Measurements from ENCODE around the gene ITPKB. TPM values are rescaled to one million over a fixed set of nuclear protein-coding genes. Genes with fewer than 3 reads are reported as not detected.
A peak's percentile ranks its signal among the peaks of the same experiment; 100 is the strongest.

ITPKB gene
- total RNA-seq, 1 donor from 2014 or later = 31.2 TPM

DNA sequence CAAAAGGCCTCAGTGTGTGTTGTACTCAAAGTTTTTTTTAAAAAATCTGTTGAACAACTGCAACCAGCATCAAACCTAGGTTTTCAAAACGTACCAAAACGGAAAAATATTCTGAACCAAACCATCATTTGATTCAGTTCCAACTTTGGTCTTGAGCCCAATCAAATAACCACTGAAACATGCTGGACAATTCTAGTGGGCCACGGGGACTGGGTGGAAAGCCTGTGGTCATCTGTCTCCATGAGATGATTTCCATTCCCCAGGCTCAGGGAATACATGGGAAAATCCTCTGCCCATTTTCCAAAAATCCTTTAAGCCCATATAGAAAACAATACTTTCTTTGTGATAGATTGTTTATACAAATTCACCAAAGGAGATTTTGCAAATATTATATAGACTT lies 22.5 kb downstream of the ITPKB start:
- peaks cover 5% of the 10 kb centered on the region for H3K9me3 Mint-ChIP-seq
- peak overlapping the region; percentile 9 for H3K27ac Mint-ChIP-seq
- H3K27me3 Mint-ChIP-seq = no peaks in the 10 kb centered on the region
- H3K4me3 Mint-ChIP-seq = peak overlapping the region; percentile 58
- H3K36me3 Mint-ChIP-seq (ENCODE audit: low read depth) = peaks cover 53% of the 10 kb centered on the region
- intact Hi-C loops (cut with micrococcal nuclease) = no loop called here
- no peak for DNase-seq
- peaks cover 53% of the 10 kb centered on the region for H3K4me1 Mint-ChIP-seq

DNA sequence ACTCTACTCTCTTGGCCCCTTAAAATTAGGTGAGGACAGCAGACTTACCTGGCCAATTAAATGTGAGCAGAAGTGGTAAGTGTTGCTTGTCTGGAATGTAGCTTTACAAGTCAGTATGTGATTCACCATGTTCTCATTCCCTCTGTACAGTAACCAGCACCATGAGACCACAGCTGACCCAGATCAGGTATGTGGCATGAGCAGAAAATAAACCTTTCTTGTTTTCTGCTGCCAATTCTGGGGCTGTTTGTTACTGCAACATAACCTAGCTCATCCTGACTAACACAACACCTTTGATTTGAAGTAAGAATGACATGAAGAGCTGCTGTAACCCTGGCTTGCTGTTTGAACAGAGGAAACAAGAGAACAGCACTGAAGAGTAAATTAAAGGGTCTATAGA lies 24.9 kb downstream of the ITPKB start:
- Mint-ChIP-seq H3K27me3 (no peaks in the 10 kb centered on the region), H3K4me3 (no peak overlapping the region), H3K36me3 (ENCODE audit: low read depth) (peaks cover 52% of the 10 kb centered on the region), H3K9me3 (peaks cover 5% of the 10 kb centered on the region), H3K27ac (peak overlapping the region; percentile 12), H3K4me1 (peaks cover 68% of the 10 kb centered on the region)
- intact Hi-C loops (cut with micrococcal nuclease) = no loop called here
- DNase-seq = no peak

DNA sequence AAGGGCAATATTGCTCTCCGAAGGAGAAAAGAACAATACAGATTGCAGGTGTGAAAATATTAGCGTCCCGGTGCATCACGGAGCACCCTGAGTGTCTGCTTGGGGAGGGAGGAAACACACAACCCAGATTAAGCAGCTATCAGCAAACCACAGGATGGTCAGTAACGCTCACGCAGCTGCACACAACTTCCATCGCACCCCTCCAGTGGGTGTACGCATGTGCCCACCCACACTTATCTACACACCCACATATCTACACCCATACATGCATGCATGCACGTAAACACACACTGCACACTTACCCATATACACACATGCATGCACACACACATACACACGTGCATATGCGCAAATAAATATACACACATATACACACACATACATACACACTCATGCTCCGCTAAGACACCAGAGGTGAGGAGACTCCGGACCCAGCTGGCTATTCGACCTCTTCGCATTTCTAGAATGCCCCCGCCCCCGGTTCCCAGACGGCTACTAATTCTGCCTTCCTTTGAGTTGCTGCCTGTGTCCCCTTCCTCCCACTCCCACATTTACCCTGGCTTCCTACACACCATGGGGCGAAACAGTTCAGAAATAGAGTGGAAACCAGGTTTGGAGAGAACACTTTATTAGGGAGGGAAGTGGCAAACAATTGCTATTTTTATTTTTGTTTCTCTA lies 26.2 kb downstream of the ITPKB start:
- Mint-ChIP-seq H3K9me3 (peaks cover 5% of the 10 kb centered on the region), H3K36me3 (ENCODE audit: low read depth) (peaks cover 49% of the 10 kb centered on the region), H3K4me1 (peaks cover 76% of the 10 kb centered on the region), H3K27ac (peak overlapping the region; percentile 63), H3K4me3 (peak overlapping the region; percentile 44), H3K27me3 (no peaks in the 10 kb centered on the region)
- no peak for DNase-seq
- intact Hi-C loops (cut with micrococcal nuclease) = loop anchor here (1.0 to 2.0 kb wide), 3 partner anchors 13 to 36 kb away; partner anchors contain the start of gene ITPKB

DNA sequence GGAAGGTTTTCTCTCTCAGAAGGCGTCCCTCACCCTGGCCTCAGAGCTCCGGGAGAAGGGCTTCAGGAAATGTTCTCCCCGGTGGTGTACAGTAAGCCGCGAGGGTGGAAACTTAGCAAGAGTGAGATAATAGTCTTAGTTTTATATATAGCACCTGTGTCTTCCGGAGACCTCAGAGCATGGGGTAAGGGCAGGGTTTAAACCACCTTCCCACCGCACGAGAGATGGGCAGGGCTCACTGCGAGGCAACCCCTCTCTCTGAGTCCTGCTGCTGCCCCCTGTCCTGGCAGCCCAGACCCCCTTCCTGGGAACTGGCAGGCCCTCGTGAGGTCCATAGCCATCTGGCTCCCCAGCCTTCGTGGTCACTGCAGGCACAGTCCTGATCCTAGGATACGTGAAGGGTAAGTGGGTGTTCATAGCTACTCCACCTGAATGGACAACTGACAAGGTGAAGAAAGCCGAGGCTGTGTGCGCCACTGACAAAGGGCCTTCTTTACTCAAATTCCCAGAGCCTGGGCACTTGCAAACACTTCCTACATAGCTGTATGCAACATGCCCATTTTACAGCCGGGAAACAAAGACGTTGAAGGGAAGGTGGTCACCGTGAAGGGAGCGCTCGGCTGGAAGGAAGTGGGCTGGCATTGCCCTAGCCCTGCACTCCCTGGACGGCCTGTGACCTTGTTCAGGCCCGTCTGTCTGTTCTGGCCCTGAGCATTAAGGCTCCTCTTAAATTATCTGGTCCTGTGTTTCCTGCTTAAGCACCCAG lies 26.9 kb downstream of the ITPKB start:
- H3K36me3 Mint-ChIP-seq (ENCODE audit: low read depth) = peaks cover 48% of the 10 kb centered on the region
- peak; percentile 89 for DNase-seq
- no peaks in the 10 kb centered on the region for H3K27me3 Mint-ChIP-seq
- H3K4me3 Mint-ChIP-seq = peak overlapping the region; percentile 44
- H3K4me1 Mint-ChIP-seq = peaks cover 73% of the 10 kb centered on the region
- intact Hi-C loops (cut with micrococcal nuclease) = loop anchor here (1.0 to 2.0 kb wide), 4 partner anchors 14 to 117 kb away; partner anchors contain the start of gene ITPKB
- peak overlapping the region; percentile 63 for H3K27ac Mint-ChIP-seq
- peaks cover 5% of the 10 kb centered on the region for H3K9me3 Mint-ChIP-seq

DNA sequence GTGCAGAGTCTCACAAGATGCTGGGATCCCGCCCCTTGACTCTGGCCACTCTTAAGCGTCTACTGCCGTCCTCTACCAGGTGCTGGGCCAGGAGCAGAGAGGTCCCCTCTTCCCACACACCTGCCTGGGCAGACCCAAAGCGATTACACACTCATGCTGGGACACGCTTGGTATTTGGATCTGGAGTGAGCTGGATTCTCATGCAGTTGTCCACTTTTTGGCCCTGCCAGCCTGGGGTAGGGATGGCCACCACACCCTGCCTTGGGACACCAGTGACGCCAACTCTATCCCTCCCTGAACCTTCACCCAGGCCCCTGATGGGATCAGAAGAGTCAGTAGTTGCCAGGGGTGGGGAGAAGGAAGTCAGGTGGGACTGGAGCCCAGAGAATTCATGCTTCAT lies 28.6 kb downstream of the ITPKB start:
- Mint-ChIP-seq H3K4me1 (peaks cover 67% of the 10 kb centered on the region), H3K27me3 (no peaks in the 10 kb centered on the region), H3K27ac (peak overlapping the region; percentile 75), H3K9me3 (peaks cover 5% of the 10 kb centered on the region), H3K36me3 (ENCODE audit: low read depth) (peaks cover 50% of the 10 kb centered on the region), H3K4me3 (peak overlapping the region; percentile 58)
- no peak for DNase-seq
- intact Hi-C loops (cut with micrococcal nuclease) = loop anchor here (2.0 kb wide), 1 partner anchor 118 kb away; no protein-coding TSS in a partner anchor

DNA sequence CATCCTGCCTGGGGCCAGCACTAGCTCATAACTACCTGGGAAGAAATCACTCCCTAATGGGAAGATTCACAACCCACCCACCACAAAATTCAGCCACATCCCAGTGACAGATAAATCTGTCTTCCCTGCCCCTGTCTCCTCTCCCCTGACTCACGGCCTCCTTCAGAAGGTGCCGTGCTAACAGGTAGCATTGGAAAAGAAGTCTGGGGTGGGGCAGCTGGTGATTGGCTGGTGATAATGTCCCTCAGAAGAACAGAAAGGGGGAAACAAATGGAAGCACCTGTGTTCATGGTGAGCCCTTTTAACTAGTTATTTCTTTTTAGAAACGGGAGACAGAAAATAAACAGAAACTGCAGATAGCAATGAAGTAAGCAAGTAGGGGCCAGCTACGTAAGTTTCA lies 29.1 kb downstream of the ITPKB start:
- Mint-ChIP-seq H3K36me3 (ENCODE audit: low read depth) (peaks cover 49% of the 10 kb centered on the region), H3K27ac (peak overlapping the region; percentile 93), H3K9me3 (peaks cover 5% of the 10 kb centered on the region), H3K27me3 (no peaks in the 10 kb centered on the region), H3K4me1 (peaks cover 66% of the 10 kb centered on the region), H3K4me3 (peak overlapping the region; percentile 58)
- no peak for DNase-seq
- intact Hi-C loops (cut with micrococcal nuclease) = loop anchor here (2.0 kb wide), 2 partner anchors 75 to 119 kb away; no protein-coding TSS in a partner anchor

DNA sequence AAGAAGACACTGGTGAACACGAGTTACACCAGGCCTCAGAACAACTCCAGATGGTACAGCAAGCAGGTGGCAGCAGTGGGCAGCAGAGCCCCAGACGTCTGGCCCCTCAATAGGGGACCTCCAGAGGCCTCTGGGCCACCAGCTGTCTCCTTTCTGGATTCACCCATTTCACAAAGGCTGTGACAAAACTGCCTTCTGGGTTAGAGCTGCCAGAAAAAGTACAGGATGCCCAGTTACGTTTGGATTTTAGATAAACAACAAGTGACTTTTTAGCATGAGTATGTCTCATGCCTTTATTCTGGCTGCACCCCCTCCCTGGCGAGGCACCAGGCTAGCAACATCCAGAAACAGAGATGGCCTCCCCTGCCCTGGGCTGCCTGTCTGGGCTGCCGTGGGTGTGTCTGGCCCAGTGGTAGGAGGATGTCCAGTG lies 30.1 kb downstream of the ITPKB start:
- Mint-ChIP-seq H3K36me3 (ENCODE audit: low read depth) (peaks cover 46% of the 10 kb centered on the region), H3K9me3 (no peaks in the 10 kb centered on the region), H3K27me3 (no peaks in the 10 kb centered on the region), H3K27ac (peak overlapping the region; percentile 93), H3K4me1 (peaks cover 70% of the 10 kb centered on the region), H3K4me3 (peak overlapping the region; percentile 71)
- intact Hi-C loops (cut with micrococcal nuclease) = loop anchor here (1.0 to 2.0 kb wide), 2 partner anchors 28 to 74 kb away; no protein-coding TSS in a partner anchor
- DNase-seq = no peak

DNA sequence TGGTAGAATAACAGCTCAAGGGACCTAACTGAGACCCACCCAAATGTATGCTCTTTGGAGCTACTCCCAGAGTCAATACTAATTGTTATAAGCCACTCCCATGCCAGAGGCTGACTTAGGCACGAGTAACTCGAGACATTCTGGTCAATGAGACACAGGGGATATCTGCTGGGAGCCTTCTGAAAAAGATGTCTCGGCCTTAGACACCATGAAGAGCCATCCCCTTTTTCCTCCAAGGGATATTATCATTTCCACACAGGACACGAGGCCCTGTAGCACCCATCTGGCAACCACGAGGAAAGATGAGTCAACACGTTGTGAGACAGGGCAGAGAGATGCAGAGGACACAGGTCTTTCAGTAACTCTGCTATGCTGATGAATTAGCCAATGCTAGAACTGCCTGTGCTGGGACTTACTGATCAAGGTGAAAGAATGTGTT lies 30.7 kb downstream of the ITPKB start:
- H3K4me1 Mint-ChIP-seq = peaks cover 69% of the 10 kb centered on the region
- H3K27ac Mint-ChIP-seq = peak overlapping the region; percentile 93
- no peak for DNase-seq
- no peaks in the 10 kb centered on the region for H3K27me3 Mint-ChIP-seq
- peaks cover 41% of the 10 kb centered on the region for H3K36me3 Mint-ChIP-seq (ENCODE audit: low read depth)
- peak overlapping the region; percentile 71 for H3K4me3 Mint-ChIP-seq
- intact Hi-C loops (cut with micrococcal nuclease) = loop anchor here (1.0 to 2.0 kb wide), 2 partner anchors 29 to 74 kb away; no protein-coding TSS in a partner anchor
- no peaks in the 10 kb centered on the region for H3K9me3 Mint-ChIP-seq

DNA sequence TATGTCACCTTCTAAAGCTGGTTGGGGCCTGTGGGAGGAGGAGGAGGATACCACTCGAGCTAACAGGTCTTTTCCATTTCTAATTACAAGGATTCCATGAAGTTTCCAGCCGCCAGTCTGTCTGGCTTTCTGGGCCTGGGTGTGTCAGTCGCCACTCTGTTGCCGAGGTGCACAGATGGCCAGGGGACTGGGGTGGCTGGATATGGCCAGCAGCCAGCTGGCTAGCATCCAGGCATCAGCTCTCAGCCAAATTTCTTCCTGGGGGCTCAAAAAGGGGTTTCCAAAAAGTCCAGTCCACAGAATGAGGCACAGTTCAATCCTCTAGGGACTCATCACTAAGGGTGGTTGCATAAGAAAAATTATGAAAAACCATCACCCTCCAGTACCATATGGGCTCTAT lies 32.4 kb downstream of the ITPKB start:
- H3K9me3 Mint-ChIP-seq = no peaks in the 10 kb centered on the region
- H3K27ac Mint-ChIP-seq = no peak overlapping the region
- intact Hi-C loops (cut with micrococcal nuclease) = no loop called here
- peaks cover 35% of the 10 kb centered on the region for H3K36me3 Mint-ChIP-seq (ENCODE audit: low read depth)
- no peak for DNase-seq
- no peaks in the 10 kb centered on the region for H3K27me3 Mint-ChIP-seq
- peaks cover 65% of the 10 kb centered on the region for H3K4me1 Mint-ChIP-seq
- no peak overlapping the region for H3K4me3 Mint-ChIP-seq

DNA sequence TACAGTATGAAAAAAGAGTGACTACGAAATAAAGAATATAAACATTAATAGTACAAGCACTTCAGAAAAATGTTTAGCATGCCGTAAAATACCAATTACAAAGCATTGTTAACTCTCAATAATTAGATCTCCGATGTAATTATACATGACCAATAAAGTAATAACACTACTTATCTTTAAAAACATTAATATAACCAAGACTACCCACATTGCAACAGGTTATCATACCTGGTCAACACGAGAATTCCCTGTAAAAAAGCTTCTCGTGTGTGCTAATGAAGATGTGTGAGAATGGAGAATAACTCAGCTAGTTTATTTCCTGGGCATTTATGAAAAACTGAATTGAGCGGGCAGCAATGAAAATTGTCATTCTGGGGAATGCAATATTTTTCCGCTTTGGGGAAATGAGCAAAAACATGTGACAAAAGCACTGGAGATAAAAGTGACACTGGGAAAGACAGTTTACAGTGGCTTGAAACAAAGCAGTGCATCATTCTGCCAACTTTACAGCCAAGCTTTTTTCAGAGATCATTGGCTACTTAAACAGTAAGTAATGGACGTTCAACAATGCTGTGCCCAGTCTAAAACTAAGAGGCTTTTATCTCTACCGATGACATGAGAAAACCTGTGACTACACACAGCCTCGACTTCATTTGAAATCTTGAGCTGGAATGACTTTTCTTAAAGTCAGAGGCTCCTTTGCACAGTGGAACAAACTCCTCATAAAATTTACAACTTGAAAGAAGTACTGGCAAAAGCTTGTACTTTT lies 34.7 kb downstream of the ITPKB start:
- no peaks in the 10 kb centered on the region for H3K9me3 Mint-ChIP-seq
- no peaks in the 10 kb centered on the region for H3K27me3 Mint-ChIP-seq
- H3K27ac Mint-ChIP-seq = peak overlapping the region; percentile 84
- H3K4me3 Mint-ChIP-seq = peak overlapping the region; percentile 86
- H3K36me3 Mint-ChIP-seq (ENCODE audit: low read depth) = peaks cover 36% of the 10 kb centered on the region
- DNase-seq = no peak
- intact Hi-C loops (cut with micrococcal nuclease) = no loop called here
- peaks cover 54% of the 10 kb centered on the region for H3K4me1 Mint-ChIP-seq

DNA sequence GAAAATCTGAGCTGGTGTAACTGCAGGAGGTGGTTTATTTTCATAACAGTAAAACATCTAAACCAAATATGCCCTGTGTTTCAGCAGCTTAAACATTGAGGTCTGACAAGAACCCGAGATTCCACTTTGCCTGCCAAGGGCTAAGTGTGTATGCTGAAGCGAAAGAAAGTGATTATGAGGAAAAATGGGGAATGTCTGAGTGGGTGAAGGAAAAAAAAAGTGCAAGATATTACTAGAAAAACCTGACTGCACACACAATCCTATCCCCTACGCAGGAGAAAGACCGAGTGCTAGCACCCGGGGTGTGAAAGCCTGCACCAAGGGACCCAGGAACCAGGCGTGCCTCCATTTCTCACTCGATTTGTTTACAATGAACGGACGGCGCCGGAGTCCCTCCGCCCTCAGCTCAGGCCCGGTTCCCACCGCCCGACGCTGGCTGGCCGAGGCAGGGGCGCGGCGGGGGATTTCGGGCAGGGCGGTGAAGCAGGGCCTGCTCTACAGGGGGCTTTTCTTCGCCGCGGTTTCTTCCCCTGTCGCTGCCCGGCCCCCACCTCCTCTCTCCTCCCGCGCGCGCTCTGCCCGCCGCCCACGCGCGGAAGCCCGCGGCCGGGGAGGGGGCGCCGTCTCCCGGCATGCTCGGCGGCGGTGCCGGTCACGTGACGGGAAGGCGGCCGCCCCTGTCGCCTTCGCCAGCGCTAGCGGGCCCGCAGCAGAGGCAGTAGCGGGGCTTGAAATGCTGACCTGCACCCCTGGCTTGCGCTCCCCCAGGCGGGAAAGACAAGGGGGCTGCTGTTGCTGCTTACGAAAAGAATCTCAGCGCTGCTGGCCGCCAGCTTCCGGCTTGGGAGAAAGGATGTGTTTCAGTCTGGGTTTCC lies 35.9 kb downstream of the ITPKB start:
- peaks cover 48% of the 10 kb centered on the region for H3K4me1 Mint-ChIP-seq
- peak overlapping the region; percentile 86 for H3K4me3 Mint-ChIP-seq
- H3K27ac Mint-ChIP-seq = peak overlapping the region; percentile 92
- peak; percentile 96 for DNase-seq
- H3K9me3 Mint-ChIP-seq = no peaks in the 10 kb centered on the region
- peaks cover 35% of the 10 kb centered on the region for H3K36me3 Mint-ChIP-seq (ENCODE audit: low read depth)
- intact Hi-C loops (cut with micrococcal nuclease) = loop anchor here (1.0 to 2.0 kb wide), 6 partner anchors 13 to 126 kb away; partner anchors contain the start of gene ITPKB
- no peaks in the 10 kb centered on the region for H3K27me3 Mint-ChIP-seq

DNA sequence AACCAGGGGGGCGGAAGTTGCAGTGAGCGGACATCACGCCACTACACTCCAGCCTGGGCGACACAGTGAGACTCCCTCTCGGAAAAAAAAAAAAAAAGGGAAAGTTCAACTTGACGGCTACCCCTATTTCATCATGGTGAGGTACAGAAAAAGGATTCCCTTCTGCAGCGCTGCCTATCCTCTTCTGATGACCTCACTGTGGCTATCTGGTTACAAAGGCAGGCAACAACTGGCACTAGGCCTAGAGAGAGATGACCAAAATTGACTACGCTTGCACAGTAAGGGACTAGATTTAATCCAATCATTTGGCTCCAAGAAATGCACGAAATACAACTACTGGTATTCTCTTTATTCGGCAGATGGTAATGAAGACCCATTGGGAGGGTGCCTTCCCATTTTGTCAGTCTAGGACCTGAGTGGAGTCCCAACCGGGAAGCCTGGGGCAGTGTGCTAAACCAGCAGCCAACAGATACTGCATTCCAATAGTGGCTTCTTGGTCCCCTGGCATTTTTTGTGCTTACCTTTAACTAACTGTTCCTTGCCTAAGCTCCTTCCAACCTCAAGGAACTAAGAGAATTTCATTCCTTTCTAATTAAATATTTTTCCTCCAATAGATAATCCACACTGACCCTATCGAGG lies 36.6 kb downstream of the ITPKB start:
- no peaks in the 10 kb centered on the region for H3K9me3 Mint-ChIP-seq
- H3K27ac Mint-ChIP-seq = peak overlapping the region; percentile 92
- no peaks in the 10 kb centered on the region for H3K27me3 Mint-ChIP-seq
- peaks cover 47% of the 10 kb centered on the region for H3K4me1 Mint-ChIP-seq
- peak overlapping the region; percentile 86 for H3K4me3 Mint-ChIP-seq
- intact Hi-C loops (cut with micrococcal nuclease) = loop anchor here (2.0 kb wide), 1 partner anchor 126 kb away; no protein-coding TSS in a partner anchor
- peaks cover 31% of the 10 kb centered on the region for H3K36me3 Mint-ChIP-seq (ENCODE audit: low read depth)
- no peak for DNase-seq

All from activated CD4-positive, alpha-beta T cell treated with anti-CD3 and anti-CD28 coated beads, Interleukin-2, amount 10 ng/mL, durations not matched to agents 24 days and 14 days (primary cell).